WTC11 (cell line): ENCODE results near the gene ZNF609.

Experiments
- CREB1 ChIP-seq: sonication (generic); formaldehyde crosslinking; IDR thresholded peaks from 2 replicates; pipeline ENCODE4 v1.8.0; 2023; ENCODE audit warnings: mild to moderate bottlenecking, missing genetic modification reagents
- CTCF ChIP-seq: fragments of 200-600 bp; IDR thresholded peaks from 2 replicates; pipeline ENCODE4 v1.8.0; 2022; ENCODE audit warnings: antibody characterized with exemption
- E2F4 ChIP-seq: sonication (generic); formaldehyde crosslinking; IDR thresholded peaks from 2 replicates; pipeline ENCODE4 v1.8.1; 2022; ENCODE audit warnings: low read depth, mild to moderate bottlenecking, moderate library complexity, missing genetic modification reagents, borderline replicate concordance
- GRHL2 ChIP-seq: fragments of 250-450 bp; sonication (Bioruptor Pico); IDR thresholded peaks from 2 replicates; pipeline ENCODE4 v1.8.0; 2022; ENCODE audit warnings: mild to moderate bottlenecking, moderate library complexity; ENCODE audit not compliant: insufficient replicate concordance, severe bottlenecking
- MAX ChIP-seq: sonication (generic); formaldehyde crosslinking; IDR thresholded peaks from 2 replicates; pipeline ENCODE4 v1.8.0; 2022; ENCODE audit warnings: mild to moderate bottlenecking, missing genetic modification reagents
- TEAD4 ChIP-seq: sonication (generic); formaldehyde crosslinking; IDR thresholded peaks from 2 replicates; pipeline ENCODE4 v1.8.0; 2022; ENCODE audit warnings: mild to moderate bottlenecking, missing genetic modification reagents
- USF1 ChIP-seq: sonication (generic); formaldehyde crosslinking; IDR thresholded peaks from 2 replicates; pipeline ENCODE4 v1.8.0; 2022; ENCODE audit warnings: mild to moderate bottlenecking, missing genetic modification reagents
- TF ChIP-seq, protein P1 (sequence below): sonication (generic); formaldehyde crosslinking; IDR thresholded peaks from 2 replicates; pipeline ENCODE4 v1.8.1; 2023; ENCODE audit warnings: mild to moderate bottlenecking, missing genetic modification reagents, moderate library complexity
- TF ChIP-seq, protein P2 (sequence below): sonication (generic); formaldehyde crosslinking; IDR thresholded peaks from 2 replicates; pipeline ENCODE4 v1.8.1; 2022; ENCODE audit warnings: low read depth, missing genetic modification reagents, borderline replicate concordance

- no peak for TF ChIP-seq CTCF
- no peak for TF ChIP-seq E2F4 (CRISPR knock-in tag)
- TF ChIP-seq MAX: no peak
- no peak for TF ChIP-seq USF1 (CRISPR knock-in tag)
- TF ChIP-seq, protein P1, sequence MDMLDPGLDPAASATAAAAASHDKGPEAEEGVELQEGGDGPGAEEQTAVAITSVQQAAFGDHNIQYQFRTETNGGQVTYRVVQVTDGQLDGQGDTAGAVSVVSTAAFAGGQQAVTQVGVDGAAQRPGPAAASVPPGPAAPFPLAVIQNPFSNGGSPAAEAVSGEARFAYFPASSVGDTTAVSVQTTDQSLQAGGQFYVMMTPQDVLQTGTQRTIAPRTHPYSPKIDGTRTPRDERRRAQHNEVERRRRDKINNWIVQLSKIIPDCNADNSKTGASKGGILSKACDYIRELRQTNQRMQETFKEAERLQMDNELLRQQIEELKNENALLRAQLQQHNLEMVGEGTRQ (CRISPR knock-in tag): no peak
- no peak for TF ChIP-seq TEAD4 (CRISPR knock-in tag)
- no peak for TF ChIP-seq CREB1 (CRISPR knock-in tag)
- TF ChIP-seq, protein P2, sequence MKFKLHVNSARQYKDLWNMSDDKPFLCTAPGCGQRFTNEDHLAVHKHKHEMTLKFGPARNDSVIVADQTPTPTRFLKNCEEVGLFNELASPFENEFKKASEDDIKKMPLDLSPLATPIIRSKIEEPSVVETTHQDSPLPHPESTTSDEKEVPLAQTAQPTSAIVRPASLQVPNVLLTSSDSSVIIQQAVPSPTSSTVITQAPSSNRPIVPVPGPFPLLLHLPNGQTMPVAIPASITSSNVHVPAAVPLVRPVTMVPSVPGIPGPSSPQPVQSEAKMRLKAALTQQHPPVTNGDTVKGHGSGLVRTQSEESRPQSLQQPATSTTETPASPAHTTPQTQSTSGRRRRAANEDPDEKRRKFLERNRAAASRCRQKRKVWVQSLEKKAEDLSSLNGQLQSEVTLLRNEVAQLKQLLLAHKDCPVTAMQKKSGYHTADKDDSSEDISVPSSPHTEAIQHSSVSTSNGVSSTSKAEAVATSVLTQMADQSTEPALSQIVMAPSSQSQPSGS (CRISPR knock-in tag): no peak
- TF ChIP-seq GRHL2 (CRISPR knock-in tag): no peak
These were observed 250.5 kb downstream of the ZNF609 start for GRCh38 chr15:64710676-64711428.
